ACHN (cell line): Measurements from ENCODE around the gene JARID2.

ENCODE experiments used
- DNase-seq: peaks from one replicate; pipeline ENCODE4 v3.0.0-alpha.2; 2015
- in situ Hi-C: cut with HindIII; loops from 2 replicates; pipeline ENCODE4 v1.10.0; 2017; ENCODE audit warnings: low sequenced_read_pairs, low pct_ligation_motif_present, low pct_unique_long_range_greater_than_20kb

The JARID2 gene

GRCh38 chr6:15431762-15432483 is 186.1 kb downstream of the JARID2 start:
- DNase-seq: no peak
- in situ Hi-C loops: no loop called here

- no peak for DNase-seq
- in situ Hi-C loops: no loop called here
Measured at GRCh38 chr6:15433511-15433861, 187.6 kb downstream of the JARID2 start.

- no peak for DNase-seq
- in situ Hi-C loops: no loop called here
Measured at GRCh38 chr6:15434263-15434662, 188.4 kb downstream of the JARID2 start.

GRCh38 chr6:15434823-15435380 is 189.0 kb downstream of the JARID2 start:
- in situ Hi-C loops: no loop called here
- DNase-seq: no peak

- DNase-seq: no peak
- in situ Hi-C loops: no loop called here
Measured at GRCh38 chr6:15435468-15435867, 189.6 kb downstream of the JARID2 start.

- in situ Hi-C loops: no loop called here
- DNase-seq: no peak
Measured at GRCh38 chr6:15436451-15436850, 190.6 kb downstream of the JARID2 start.

GRCh38 chr6:15437090-15437635 is 191.3 kb downstream of the JARID2 start:
- DNase-seq: no peak
- in situ Hi-C loops: no loop called here

- no peak for DNase-seq
- in situ Hi-C loops: no loop called here
Measured at GRCh38 chr6:15439410-15440025, 193.6 kb downstream of the JARID2 start.

GRCh38 chr6:15440040-15440439 is 194.2 kb downstream of the JARID2 start:
- in situ Hi-C loops: no loop called here
- DNase-seq: no peak

- DNase-seq: peak; percentile 47
- in situ Hi-C loops: no loop called here
Measured at GRCh38 chr6:15441215-15441868, 195.5 kb downstream of the JARID2 start.

GRCh38 chr6:15441981-15442380 is 196.1 kb downstream of the JARID2 start:
- no peak for DNase-seq
- in situ Hi-C loops: no loop called here

- in situ Hi-C loops: no loop called here
- DNase-seq: no peak
Measured at GRCh38 chr6:15442467-15442866, 196.6 kb downstream of the JARID2 start.

- in situ Hi-C loops: no loop called here
- peak; percentile 24 for DNase-seq
Measured at GRCh38 chr6:15443119-15443830, 197.4 kb downstream of the JARID2 start.

GRCh38 chr6:15444081-15444731 is 198.3 kb downstream of the JARID2 start:
- in situ Hi-C loops: no loop called here
- no peak for DNase-seq

- in situ Hi-C loops: no loop called here
- peak; percentile 8 for DNase-seq
Measured at GRCh38 chr6:15444881-15445280, 199.0 kb downstream of the JARID2 start.

- in situ Hi-C loops: no loop called here
- no peak for DNase-seq
Measured at GRCh38 chr6:15447546-15448267, 201.8 kb downstream of the JARID2 start.

GRCh38 chr6:15449011-15449410 is 203.1 kb downstream of the JARID2 start:
- no peak for DNase-seq
- in situ Hi-C loops: no loop called here

- in situ Hi-C loops: no loop called here
- DNase-seq: no peak
Measured at GRCh38 chr6:15451738-15452137, 205.9 kb downstream of the JARID2 start.
